IMR-90 (cell line): ENCODE measurements around the gene TMEM8B. TPM values are rescaled to one million over a fixed set of nuclear protein-coding genes. Genes with fewer than 3 reads are reported as not detected.

ENCODE experiments used
- ATAC-seq: fragments of 200-7000 bp; cut with Tn5 transposase; 2 replicates; pipeline ENCODE4 v1.9.1; 2020; ENCODE audit warnings: low read depth, mild to moderate bottlenecking, moderate library complexity
- BruUV-seq: library from RNA; stranded (reverse); fragments of 400-500 nt; replicated peaks from 2 replicates; lab custom pipeline; 2021; lab: Mats Ljungman, UMichigan
- CTCF ChIA-PET: fragments of 300-600 bp; formaldehyde crosslinking; extraction: SDS; loops from one replicate; lab custom pipeline; 2021; ENCODE audit warnings: antibody characterized with exemption; lab: Yijun Ruan, JAX
- POLR2A ChIA-PET: fragments of 300-600 bp; sonication (Branson Sonifier 250); formaldehyde crosslinking; loops from one replicate; lab custom pipeline; 2022; ENCODE audit warnings: antibody characterized with exemption; ENCODE audit not compliant: unreplicated experiment; lab: Charles Lee
- DNase-seq: peaks from one replicate; pipeline ENCODE4 v3.0.0; 2013
- H2AFZ ChIP-seq: replicated peaks from 2 replicates; pipeline ENCODE3; 2013; ENCODE audit warnings: low read length, mild to moderate bottlenecking; ENCODE audit not compliant: poor library complexity
- H2AK5ac ChIP-seq: 2 replicates; pipeline ENCODE4 v1.6.1; 2013; ENCODE audit warnings: low read depth, low read length, inconsistent platforms
- H2AK9ac ChIP-seq: replicated peaks from 2 replicates; pipeline ENCODE3; 2013; ENCODE audit warnings: mild to moderate bottlenecking, low read depth, low read length, moderate library complexity; ENCODE audit not compliant: poor library complexity
- H2BK120ac ChIP-seq: 2 replicates; pipeline ENCODE4 v1.6.1; 2013; ENCODE audit warnings: low read depth, low read length, inconsistent platforms
- H2BK15ac ChIP-seq: 3 replicates; pipeline ENCODE4 v1.6.1; 2013; ENCODE audit warnings: low read depth, low read length, inconsistent platforms
- H2BK20ac ChIP-seq: 2 replicates; pipeline ENCODE4 v1.6.1; 2013; ENCODE audit warnings: low read depth, mild to moderate bottlenecking, inconsistent platforms, low read length, moderate library complexity
- H2BK5ac ChIP-seq: 2 replicates; pipeline ENCODE4 v1.6.1; 2013; ENCODE audit warnings: mild to moderate bottlenecking, low read depth, low read length, inconsistent platforms; ENCODE audit not compliant: poor library complexity, severe bottlenecking
- H3K14ac ChIP-seq: replicated peaks from 2 replicates; pipeline ENCODE4 v1.6.1; 2013; ENCODE audit warnings: low read depth, low read length, inconsistent platforms
- H3K18ac ChIP-seq: 2 replicates; pipeline ENCODE4 v1.6.1; 2013; ENCODE audit warnings: low read depth, low read length, control low read depth
- H3K23ac ChIP-seq: 2 replicates; pipeline ENCODE4 v1.6.1; 2013; ENCODE audit warnings: low read depth, low read length, inconsistent platforms
- H3K27ac ChIP-seq: 2 replicates; pipeline ENCODE4 v1.5.1; 2013; ENCODE audit warnings: mild to moderate bottlenecking, control low read depth, low read length; ENCODE audit not compliant: insufficient read depth
- H3K27me3 ChIP-seq: 2 replicates; pipeline ENCODE4 v1.6.1; 2013; ENCODE audit warnings: low read length; ENCODE audit not compliant: control insufficient read depth, insufficient read depth
- H3K36me3 ChIP-seq: 2 replicates; pipeline ENCODE4 v1.6.1; 2013; ENCODE audit warnings: low read length, mixed read lengths; ENCODE audit not compliant: control insufficient read depth, insufficient read depth
- H3K4ac ChIP-seq: 2 replicates; pipeline ENCODE4 v1.6.1; 2013; ENCODE audit warnings: low read depth, low read length, inconsistent platforms
- H3K4me1 ChIP-seq: 2 replicates; pipeline ENCODE4 v1.6.1; 2013; ENCODE audit warnings: low read length, mixed read lengths; ENCODE audit not compliant: control insufficient read depth, insufficient read depth
- H3K4me2 ChIP-seq: 2 replicates; pipeline ENCODE4 v1.6.1; 2013; ENCODE audit warnings: low read depth, mild to moderate bottlenecking, control low read depth, low read length, moderate library complexity
- H3K4me3 ChIP-seq: 2 replicates; pipeline ENCODE4 v1.5.1; 2013; ENCODE audit warnings: low read depth, mild to moderate bottlenecking, control low read depth, low read length, moderate library complexity; ENCODE audit not compliant: insufficient read depth
- H3K56ac ChIP-seq: 2 replicates; pipeline ENCODE4 v1.6.1; 2013; ENCODE audit warnings: low read length, inconsistent platforms; ENCODE audit not compliant: insufficient read depth; ENCODE audit errors: extremely low read depth
- H3K79me1 ChIP-seq, 2 experiments: 2 replicates each; pipeline ENCODE4 v1.6.1; 2013; ENCODE audit warnings: low read length in 2 of 2, inconsistent platforms in 1 of 2, low read depth in 1 of 2
- H3K9ac ChIP-seq: 2 replicates; pipeline ENCODE4 v1.6.1; 2013; ENCODE audit warnings: low read depth, low read length, control low read depth
- H3K9me1 ChIP-seq: 2 replicates; pipeline ENCODE4 v1.6.1; 2013; ENCODE audit warnings: low read length, inconsistent platforms; ENCODE audit not compliant: insufficient read depth
- H3K9me3 ChIP-seq: 2 replicates; pipeline ENCODE4 v1.6.1; 2013; ENCODE audit warnings: low read length; ENCODE audit not compliant: control insufficient read depth, insufficient read depth
- H4K20me1 ChIP-seq: 2 replicates; pipeline ENCODE4 v1.6.1; 2013; ENCODE audit warnings: low read length, inconsistent platforms; ENCODE audit not compliant: insufficient read depth
- H4K5ac ChIP-seq: 2 replicates; pipeline ENCODE4 v1.6.1; 2013; ENCODE audit warnings: mild to moderate bottlenecking, low read depth, low read length, control low read depth
- H4K8ac ChIP-seq, 2 experiments: 2 replicates each; pipeline ENCODE4 v1.6.1; 2013; ENCODE audit warnings: low read depth in 2 of 2, low read length in 2 of 2, control low read depth in 1 of 2, inconsistent platforms in 1 of 2
- H4K91ac ChIP-seq: 2 replicates; pipeline ENCODE4 v1.6.1; 2013; ENCODE audit warnings: low read depth, low read length, inconsistent platforms; ENCODE audit not compliant: insufficient read depth
- BHLHE40 ChIP-seq: fragments of 150-350 bp; IDR thresholded peaks from 2 replicates; pipeline ENCODE4 v1.6.1; 2016; ENCODE audit warnings: mild to moderate bottlenecking, low read depth, low read length
- CEBPB ChIP-seq: IDR thresholded peaks from 2 replicates; pipeline ENCODE4 v1.6.1; 2012; ENCODE audit warnings: low read depth, low read length, improper control_type of control experiment
- CHD1 ChIP-seq: IDR thresholded peaks from 2 replicates; pipeline ENCODE4 v1.6.1; 2012; ENCODE audit warnings: low read depth, low read length, improper control_type of control experiment
- CTCF ChIP-seq: conservative IDR thresholded peaks from 2 replicates; pipeline ENCODE4 v1.5.1; 2012; ENCODE audit warnings: mild to moderate bottlenecking, low read depth, low read length, improper control_type of control experiment
- ELK1 ChIP-seq: fragments of 150-350 bp; IDR thresholded peaks from 2 replicates; pipeline ENCODE4 v1.6.1; 2016; ENCODE audit warnings: low read depth, mild to moderate bottlenecking, low read length, moderate library complexity, borderline replicate concordance
- FOS ChIP-seq: fragments of 150-350 bp; IDR thresholded peaks from 2 replicates; pipeline ENCODE4 v1.6.1; 2016; ENCODE audit warnings: low read depth, low read length
- MAFK ChIP-seq: IDR thresholded peaks from 2 replicates; pipeline ENCODE4 v1.6.1; 2012; ENCODE audit warnings: low read depth, low read length, improper control_type of control experiment
- MAZ ChIP-seq: IDR thresholded peaks from 2 replicates; pipeline ENCODE4 v1.6.1; 2012; ENCODE audit warnings: low read depth, mild to moderate bottlenecking, low read length, improper control_type of control experiment, moderate library complexity, borderline replicate concordance
- MXI1 ChIP-seq: IDR thresholded peaks from 2 replicates; pipeline ENCODE4 v1.6.1; 2012; ENCODE audit warnings: low read depth, mild to moderate bottlenecking, low read length, moderate library complexity, borderline replicate concordance
- NFE2L2 ChIP-seq: fragments of 150-350 bp; IDR thresholded peaks from 2 replicates; pipeline ENCODE4 v1.6.1; 2016; ENCODE audit warnings: low read depth, mild to moderate bottlenecking, low read length
- POLR2A ChIP-seq: IDR thresholded peaks from 2 replicates; pipeline ENCODE4 v1.6.1; 2012; ENCODE audit warnings: mild to moderate bottlenecking, low read depth, low read length
- RAD21 ChIP-seq: IDR thresholded peaks from 2 replicates; pipeline ENCODE4 v1.6.1; 2012; ENCODE audit warnings: low read length, improper control_type of control experiment
- RCOR1 ChIP-seq: IDR thresholded peaks from 2 replicates; pipeline ENCODE4 v1.6.1; 2012; ENCODE audit warnings: mild to moderate bottlenecking, low read length, improper control_type of control experiment; ENCODE audit not compliant: insufficient replicate concordance
- RFX5 ChIP-seq: IDR thresholded peaks from 2 replicates; pipeline ENCODE4 v1.8.0; 2012; ENCODE audit warnings: low read depth, mild to moderate bottlenecking, low read length, moderate library complexity
- SMC3 ChIP-seq: fragments of 150-350 bp; IDR thresholded peaks from 2 replicates; pipeline ENCODE4 v1.6.1; 2016; ENCODE audit warnings: low read depth, mild to moderate bottlenecking, antibody characterized with exemption, low read length, moderate library complexity
- USF2 ChIP-seq: fragments of 150-350 bp; IDR thresholded peaks from 2 replicates; pipeline ENCODE4 v1.6.1; 2017; ENCODE audit warnings: mild to moderate bottlenecking, antibody characterized with exemption, low read length, low read depth
- WGBS, 2 experiments: methylation state at CpG; one replicate each; pipeline versions ENCODE4 v1.1.5 to v1.1.7; 2013; ENCODE audit warnings: missing lambda C conversion rate in 2 of 2; ENCODE audit not compliant: insufficient read length in 1 of 2; ENCODE audit errors: extremely low coverage in 2 of 2; 5-methylcytosine and 5-hydroxymethylcytosine counted together
- dilution Hi-C: fragments of 300-500 bp; cut with HindIII; formaldehyde crosslinking; loops from one replicate; pipeline ENCODE4 v1.14.3; 2018; ENCODE audit warnings: low sequenced_read_pairs; ENCODE audit not compliant: unreplicated experiment
- in situ Hi-C: fragments of 300-500 bp; cut with MboI; formaldehyde crosslinking; loops from 3 replicates; pipeline ENCODE4 v1.14.3; 2019; ENCODE audit warnings: low sequenced_read_pairs, inconsistent platforms, mixed read lengths
- intact Hi-C: fragments of 100-400 bp; cut with micrococcal nuclease; formaldehyde crosslinking; loops from 2 replicates; pipeline ENCODE4 v1.10.0; 2022
- polyA plus RNA-seq, 3 experiments: library from polyadenylated mRNA; depleted of rRNA; stranded (reverse); fragments of >200 nt; gene quantifications; 2 replicates each; pipeline ENCODE4 v1.2.3, GENCODE V29; 2012; ENCODE audit warnings: low replicate concordance in 1 of 3
- total RNA-seq: library from RNA; depleted of rRNA; stranded (reverse); fragments of >200 nt; gene quantifications from 2 replicates; pipeline ENCODE4 v1.2.3, GENCODE V29; 2012

Gene TMEM8B
- total and polyA plus RNA-seq, 2 of the 4 experiments (the other 2 are of a cell fraction) = 0.72 to 8.3 TPM

- Histone ChIP-seq H4K20me1 (no peaks in the 10 kb centered on the region), H2AFZ (no peak overlapping the region), H2BK5ac (no peak overlapping the region), H4K8ac (no peak overlapping the region), H3K4me2 (no peak overlapping the region), H3K14ac (no peak overlapping the region), H4K91ac (no peak overlapping the region), H3K4ac (no peak overlapping the region), H3K4me1 (no peaks in the 10 kb centered on the region), H3K56ac (no peak overlapping the region), H2AK5ac (no peak overlapping the region), H3K9me1 (0 out of 2 replicates have a peak, but pooled peaks cover 3% of the 10 kb centered on the region), H2BK15ac (no peak overlapping the region), H2AK9ac (peak overlapping the region; percentile 28), H2BK120ac (no peak overlapping the region), H3K9ac (no peak overlapping the region), H3K23ac (no peak overlapping the region), H3K18ac (no peak overlapping the region), H3K9me3 (no peaks in the 10 kb centered on the region), H3K4me3 (no peak overlapping the region), H3K27me3 (peaks cover 6% of the 10 kb centered on the region; the same call in 1 of the 2 replicates), H4K5ac (no peak overlapping the region), H3K79me1 (no peaks in the 10 kb centered on the region), H3K27ac (no peak overlapping the region), H2BK20ac (no peak overlapping the region), H3K36me3 (no peaks in the 10 kb centered on the region)
- dilution Hi-C loops = no loop called here
- no TSS peak for BruUV-seq
- TF ChIP-seq CTCF = no peak
- no peak for TF ChIP-seq USF2
- TF ChIP-seq MAZ = no peak
- TF ChIP-seq POLR2A = no peak
- no peak for TF ChIP-seq MXI1
- TF ChIP-seq RFX5 = no peak
- TF ChIP-seq FOS = no peak
- TF ChIP-seq SMC3 = no peak
- no peak for TF ChIP-seq RAD21
- no peak for TF ChIP-seq NFE2L2
- TF ChIP-seq CHD1 = no peak
- no peak for TF ChIP-seq RCOR1
- no peak for TF ChIP-seq BHLHE40
- TF ChIP-seq CEBPB = no peak
- TF ChIP-seq ELK1 = no peak
- no peak for TF ChIP-seq MAFK
- WGBS, 2 experiments = 71% methylated on average over 16 of the region's 19 CpGs; no CpG with 5 or more reads in 1 of the 2 experiments
- intact Hi-C loops = no loop called here
- ChIA-PET CTCF (interaction anchor here (1.3 kb wide), 2 partner anchors 13 to 80 kb away, joined by 3 to 5 read pairs; no protein-coding TSS in a partner anchor), POLR2A (no interaction called here)
- ATAC-seq (no peak), DNase-seq (no peak)
- in situ Hi-C loops = no loop called here
Measured at GRCh38 chr9:35869621-35870216, 40.7 kb downstream of the TMEM8B start.
